GM23248 (cell line): ENCODE measurements around the gene SHB. TPM values are rescaled to one million over a fixed set of nuclear protein-coding genes. Genes with fewer than 3 reads are reported as not detected.

Source experiments
- DNase-seq: peaks from one replicate; pipeline ENCODE4 v3.0.0-alpha.2; 2015
- H2AFZ ChIP-seq: fragments of 200-600 bp; sonication (generic); 2 replicates; pipeline ENCODE4 v1.6.1; 2016; ENCODE audit warnings: antibody characterized with exemption
- H3F3A ChIP-seq: fragments of 200-600 bp; sonication (generic); 2 replicates; pipeline ENCODE4 v1.6.1; 2016; ENCODE audit warnings: mild to moderate bottlenecking, antibody characterized with exemption, mixed run types; ENCODE audit not compliant: insufficient read depth
- H3K27ac ChIP-seq: fragments of 200-600 bp; sonication (generic); 2 replicates; pipeline ENCODE4 v1.5.1; 2016; ENCODE audit warnings: mild to moderate bottlenecking
- H3K27me3 ChIP-seq: fragments of 200-600 bp; sonication (generic); replicated peaks from 2 replicates; pipeline ENCODE4 v1.6.1; 2016; ENCODE audit warnings: mild to moderate bottlenecking; ENCODE audit not compliant: insufficient read depth
- H3K36me3 ChIP-seq: fragments of 200-600 bp; sonication (generic); 2 replicates; pipeline ENCODE4 v1.6.1; 2016; ENCODE audit warnings: low read depth, mild to moderate bottlenecking
- H3K4me1 ChIP-seq: fragments of 200-600 bp; sonication (generic); 2 replicates; pipeline ENCODE4 v1.6.1; 2016; ENCODE audit warnings: mild to moderate bottlenecking; ENCODE audit not compliant: insufficient read depth
- H3K4me2 ChIP-seq: fragments of 200-600 bp; sonication (generic); one replicate; pipeline ENCODE4 v1.6.1; 2016; ENCODE audit warnings: mild to moderate bottlenecking; ENCODE audit not compliant: unreplicated experiment
- H3K4me3 ChIP-seq: fragments of 200-600 bp; sonication (generic); 2 replicates; pipeline ENCODE4 v1.5.1; 2016; ENCODE audit warnings: mild to moderate bottlenecking
- H3K79me2 ChIP-seq: fragments of 200-600 bp; sonication (generic); 2 replicates; pipeline ENCODE4 v1.6.1; 2016; ENCODE audit warnings: mild to moderate bottlenecking; ENCODE audit not compliant: insufficient read depth
- H3K9ac ChIP-seq: fragments of 200-600 bp; sonication (generic); 2 replicates; pipeline ENCODE4 v1.6.1; 2016; ENCODE audit warnings: mild to moderate bottlenecking
- H3K9me2 ChIP-seq: fragments of 200-600 bp; sonication (generic); 2 replicates; pipeline ENCODE4 v1.6.1; 2016; ENCODE audit warnings: mixed run types, mild to moderate bottlenecking, moderate library complexity; ENCODE audit not compliant: insufficient read depth
- H3K9me3 ChIP-seq: fragments of 200-600 bp; sonication (generic); one replicate; pipeline ENCODE4 v1.6.1; 2017; ENCODE audit warnings: low read depth
- H4K20me1 ChIP-seq: fragments of 200-600 bp; sonication (generic); 2 replicates; pipeline ENCODE4 v1.6.0; 2016; ENCODE audit not compliant: insufficient read depth
- EZH2 ChIP-seq: fragments of 200-600 bp; sonication (generic); IDR thresholded peaks from 2 replicates; pipeline ENCODE4 v1.6.1; 2018; ENCODE audit warnings: antibody characterized with exemption, mild to moderate bottlenecking; ENCODE audit not compliant: insufficient read depth, poor library complexity, severe bottlenecking
- EZH2phosphoT487 ChIP-seq: fragments of 200-600 bp; sonication (generic); IDR thresholded peaks from 2 replicates; pipeline ENCODE4 v1.6.1; 2018; ENCODE audit warnings: antibody characterized with exemption, moderate library complexity, mild to moderate bottlenecking, low read depth; ENCODE audit not compliant: insufficient read depth
- WGBS, 2 experiments: methylation state at CpG; one replicate each; pipeline ENCODE4 v1.1.6; 2015 to 2017; ENCODE audit warnings: low lambda C conversion rate in 2 of 2, low coverage in 1 of 2; ENCODE audit errors: missing lambda C conversion rate in 2 of 2; 5-methylcytosine and 5-hydroxymethylcytosine counted together
- in situ Hi-C: fragments of 300-500 bp; cut with MboI; formaldehyde crosslinking; loops from 2 replicates; pipeline ENCODE4 v1.15.0; 2020
- polyA plus RNA-seq: library from polyadenylated mRNA; unstranded; fragments of >200 nt; fragmentation: Nextera tagmentation; extraction: Ambion mirVana; gene quantifications from 2 replicates; pipeline ENCODE4 v1.2.1, GENCODE V29; 2016
- total RNA-seq: library from RNA; depleted of rRNA; stranded (reverse); fragments of >200 nt; shearing (Covaris generic); gene quantifications from 2 replicates; pipeline ENCODE4 v1.2.3, GENCODE V29; 2014

Gene SHB
- total and polyA plus RNA-seq, 2 experiments from 2014 or later = 3.9 to 11.1 TPM

DNA sequence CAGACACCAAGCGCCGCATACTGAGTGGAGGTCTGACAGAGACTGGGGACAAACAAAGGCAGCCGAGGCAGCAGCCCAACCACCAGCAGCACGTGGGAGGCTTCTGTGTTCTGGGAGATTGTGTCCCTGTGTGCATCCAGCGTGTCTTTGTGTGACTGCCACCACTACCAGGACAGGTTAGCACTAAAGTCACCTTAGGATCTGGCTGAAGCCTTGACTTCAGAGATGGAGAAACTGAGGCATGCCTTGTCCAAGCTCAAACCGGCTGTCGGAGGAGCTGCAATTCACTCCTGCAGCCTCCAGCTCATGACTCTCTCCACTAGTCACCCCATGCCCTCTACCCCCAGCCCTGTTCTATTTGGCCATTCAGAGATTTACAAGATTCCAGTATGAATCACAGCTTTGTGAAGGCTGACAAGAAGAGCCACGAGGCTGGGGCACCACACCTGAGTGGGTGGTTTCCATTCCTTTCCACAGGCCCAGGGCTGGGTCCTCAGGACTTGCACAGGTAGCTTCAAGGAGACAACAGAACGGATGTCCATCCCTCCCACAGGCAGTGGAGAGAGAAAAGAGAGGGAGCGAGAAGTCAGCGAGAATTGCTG is 69.3 kb downstream of the SHB start:
- H3K36me3 ChIP-seq = no peaks in the 10 kb centered on the region
- H3K9me2 ChIP-seq = no peaks in the 10 kb centered on the region
- DNase-seq = peak; percentile 67
- WGBS, 2 experiments = 64 to 67% methylated on average over 11 of the region's 11 CpGs
- peak overlapping the region; percentile 37; the same call in 1 of the 2 replicates for H3K9ac ChIP-seq
- no peaks in the 10 kb centered on the region for H3K9me3 ChIP-seq
- H4K20me1 ChIP-seq = no peaks in the 10 kb centered on the region
- no peak overlapping the region for H3K4me3 ChIP-seq
- H2AFZ ChIP-seq = no peak overlapping the region
- no peaks in the 10 kb centered on the region for H3K27me3 ChIP-seq
- peak overlapping the region; percentile 51; the same call in 1 of the 2 replicates for H3K27ac ChIP-seq
- H3K4me1 ChIP-seq = peaks cover 26% of the 10 kb centered on the region
- peaks cover 8% of the 10 kb centered on the region for H3F3A ChIP-seq
- H3K4me2 ChIP-seq = peak overlapping the region; percentile 37
- TF ChIP-seq EZH2 = no peak
- no peak for TF ChIP-seq EZH2phosphoT487
- in situ Hi-C loops = no loop called here
- H3K79me2 ChIP-seq = peaks cover 63% of the 10 kb centered on the region

DNA sequence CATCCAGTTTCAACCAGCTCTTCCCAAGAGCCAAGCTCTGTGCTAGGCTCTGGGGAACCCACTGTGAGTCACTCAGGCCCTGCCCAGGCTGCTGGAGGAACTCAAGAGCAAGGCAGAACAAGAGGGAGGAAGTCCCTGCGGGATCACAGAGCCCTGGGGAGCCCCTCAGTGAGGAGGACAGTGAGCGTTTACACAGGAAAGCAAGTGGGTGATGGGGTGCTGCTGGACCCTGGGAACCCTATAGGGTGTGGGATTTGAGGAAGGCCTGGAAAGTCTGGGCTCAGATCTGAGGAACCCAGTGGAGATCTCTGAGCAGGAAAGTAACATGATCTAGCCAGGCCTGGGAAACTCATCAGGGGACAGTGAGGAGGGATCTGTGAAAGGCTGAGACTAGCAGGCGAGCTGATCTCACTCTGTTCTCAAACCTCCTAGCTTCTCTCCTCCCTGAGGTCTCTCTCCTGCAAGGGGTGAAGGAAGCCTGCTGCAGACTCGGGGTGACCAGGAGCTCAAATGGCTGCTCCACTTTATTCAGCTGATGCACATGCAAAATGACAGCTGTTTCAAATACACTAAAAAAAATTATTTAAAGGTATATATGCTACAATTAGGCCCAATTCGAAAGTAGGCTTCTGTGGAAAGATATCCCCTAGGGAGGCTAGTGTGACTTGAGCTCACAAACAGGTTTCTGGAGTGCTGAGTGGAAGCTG is 70.0 kb downstream of the SHB start:
- peak overlapping the region; percentile 37 for H3K4me2 ChIP-seq
- no peaks in the 10 kb centered on the region for H4K20me1 ChIP-seq
- H3K9ac ChIP-seq = peak overlapping the region; percentile 37; the same call in 1 of the 2 replicates
- no peak for TF ChIP-seq EZH2
- TF ChIP-seq EZH2phosphoT487 = no peak
- H3F3A ChIP-seq = peaks cover 14% of the 10 kb centered on the region
- H2AFZ ChIP-seq = no peak overlapping the region
- H3K36me3 ChIP-seq = no peaks in the 10 kb centered on the region
- peak; percentile 47 for DNase-seq
- no peaks in the 10 kb centered on the region for H3K9me3 ChIP-seq
- WGBS, 2 experiments = 83 to 88% methylated on average over 5 of the region's 5 CpGs
- H3K9me2 ChIP-seq = no peaks in the 10 kb centered on the region
- H3K4me1 ChIP-seq = peaks cover 32% of the 10 kb centered on the region
- no peaks in the 10 kb centered on the region for H3K27me3 ChIP-seq
- in situ Hi-C loops = no loop called here
- H3K4me3 ChIP-seq = no peak overlapping the region
- H3K79me2 ChIP-seq = peaks cover 66% of the 10 kb centered on the region
- peak overlapping the region; percentile 51 for H3K27ac ChIP-seq

DNA sequence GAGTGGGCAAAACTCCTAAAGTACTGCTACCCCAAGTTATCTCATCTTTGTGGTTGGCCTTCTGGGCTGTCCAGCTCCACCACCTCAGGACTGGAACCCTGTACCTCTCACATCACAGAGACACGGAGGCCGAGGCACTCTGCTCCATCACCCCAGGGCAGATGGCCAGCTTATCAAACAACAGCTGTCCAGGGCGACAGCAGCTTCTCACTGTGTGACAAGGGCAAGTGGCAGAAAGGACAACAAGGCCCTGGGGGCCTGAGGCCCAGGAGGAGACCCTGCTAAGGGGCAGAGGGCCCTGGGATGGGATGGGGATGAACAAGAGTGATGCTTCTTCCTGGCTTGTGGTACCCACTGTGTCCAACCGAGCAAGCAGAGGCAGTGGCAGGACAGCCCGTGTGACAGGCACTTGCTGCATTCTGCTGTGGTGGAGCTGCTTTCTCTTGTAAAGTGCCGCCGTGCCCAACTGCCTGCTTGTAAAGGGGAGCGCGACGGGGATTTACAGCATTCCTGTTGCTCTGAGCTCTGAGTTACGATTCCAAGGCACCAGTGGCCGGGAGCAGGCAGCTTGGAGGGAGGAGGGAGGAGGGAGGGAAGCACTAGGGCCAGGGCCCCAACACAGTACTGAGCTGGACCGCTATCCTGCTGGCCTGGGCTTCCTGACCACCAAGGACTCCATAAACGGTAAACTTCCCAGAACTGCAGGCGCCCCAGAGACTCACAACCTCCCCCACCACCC is 71.2 kb downstream of the SHB start:
- H3K27me3 ChIP-seq = no peaks in the 10 kb centered on the region
- in situ Hi-C loops = no loop called here
- WGBS, 2 experiments = 86 to 87% methylated on average over 14 to 15 of the region's 15 CpGs
- peaks cover 20% of the 10 kb centered on the region for H3F3A ChIP-seq
- H3K4me2 ChIP-seq = no peak overlapping the region
- no peaks in the 10 kb centered on the region for H3K36me3 ChIP-seq
- no peaks in the 10 kb centered on the region for H3K9me2 ChIP-seq
- H3K27ac ChIP-seq = no peak overlapping the region
- TF ChIP-seq EZH2phosphoT487 = no peak
- no peak for TF ChIP-seq EZH2
- H3K4me3 ChIP-seq = no peak overlapping the region
- no peaks in the 10 kb centered on the region for H4K20me1 ChIP-seq
- H3K9me3 ChIP-seq = no peaks in the 10 kb centered on the region
- no peak for DNase-seq
- H3K4me1 ChIP-seq = peaks cover 32% of the 10 kb centered on the region
- peaks cover 65% of the 10 kb centered on the region for H3K79me2 ChIP-seq
- no peak overlapping the region for H3K9ac ChIP-seq
- no peak overlapping the region for H2AFZ ChIP-seq

DNA sequence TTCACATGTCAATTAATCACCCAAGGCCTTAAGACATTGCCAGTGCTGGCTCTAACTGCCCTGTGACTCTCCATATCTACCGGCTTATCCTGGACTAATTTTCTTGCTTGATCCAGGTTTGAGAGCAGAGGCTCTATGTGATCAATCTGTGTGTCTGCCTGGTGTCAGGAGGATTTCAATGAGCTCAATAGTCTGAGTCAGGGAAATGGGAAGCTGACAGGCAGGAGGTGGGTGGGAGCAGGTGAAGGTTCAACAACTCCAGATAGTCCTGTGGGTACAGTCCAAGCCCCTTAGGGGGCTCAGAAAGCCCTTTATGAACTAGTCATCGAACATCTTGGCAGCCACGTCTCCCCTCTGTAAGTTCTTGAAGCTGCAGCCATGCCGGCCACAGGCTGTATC is 72.2 kb downstream of the SHB start:
- DNase-seq = no peak
- Histone ChIP-seq H3K9me2 (no peaks in the 10 kb centered on the region), H3K9ac (no peak overlapping the region), H3K27me3 (no peaks in the 10 kb centered on the region), H3K4me1 (peaks cover 32% of the 10 kb centered on the region), H3K9me3 (no peaks in the 10 kb centered on the region), H3K36me3 (no peaks in the 10 kb centered on the region), H3K27ac (no peak overlapping the region), H2AFZ (no peak overlapping the region), H3F3A (peaks cover 20% of the 10 kb centered on the region), H4K20me1 (no peaks in the 10 kb centered on the region), H3K4me3 (no peak overlapping the region), H3K4me2 (no peak overlapping the region), H3K79me2 (peaks cover 70% of the 10 kb centered on the region)
- in situ Hi-C loops = no loop called here
- 95 to 98% methylated on average over 4 of the region's 4 CpGs for WGBS, 2 experiments
- TF ChIP-seq EZH2 = no peak
- TF ChIP-seq EZH2phosphoT487 = no peak
